WERI-Rb-1 (cell line): ENCODE results near the gene MYO18A.

Experiments
- DNase-seq: peaks from one replicate; pipeline ENCODE4 v3.0.0-alpha.2; 2020
- H3K27ac ChIP-seq: fragments of 250-450 bp; sonication (Bioruptor Pico); 2 replicates; pipeline ENCODE4 v1.5.1; 2020; ENCODE audit warnings: mild to moderate bottlenecking, moderate library complexity
- H3K27me3 ChIP-seq: fragments of 250-450 bp; sonication (Bioruptor Pico); 2 replicates; pipeline ENCODE4 v1.5.1; 2021; ENCODE audit warnings: mild to moderate bottlenecking, low read depth, moderate library complexity; ENCODE audit not compliant: insufficient read depth, severe bottlenecking
- H3K36me3 ChIP-seq: fragments of 250-450 bp; sonication (Bioruptor Pico); 2 replicates; pipeline ENCODE4 v1.5.1; 2020; ENCODE audit warnings: mild to moderate bottlenecking, moderate library complexity
- H3K4me3 ChIP-seq: 2 replicates; pipeline ENCODE4 v1.5.1; 2011; ENCODE audit warnings: low read depth, mild to moderate bottlenecking, control low read depth, low read length
- H3K9me3 ChIP-seq: fragments of 250-450 bp; sonication (Bioruptor Pico); 2 replicates; pipeline ENCODE4 v1.5.1; 2021; ENCODE audit warnings: mild to moderate bottlenecking, moderate library complexity; ENCODE audit not compliant: severe bottlenecking
- CTCF ChIP-seq: IDR thresholded peaks from 2 replicates; pipeline ENCODE4 v1.5.1; 2011; ENCODE audit warnings: low read depth, mild to moderate bottlenecking, control low read depth, inconsistent platforms, low read length

MYO18A gene

GRCh38 chr17:29178750-29179231 is 1.4 kb downstream of the MYO18A start:
- Histone ChIP-seq H3K27ac (peak overlapping the region; percentile 78), H3K4me3 (peak overlapping the region; percentile 71), H3K9me3 (peaks cover under 1% of the 10 kb centered on the region)

GRCh38 chr17:29177871-29178749 is 2.1 kb downstream of the MYO18A start:
- peak overlapping the region; percentile 80 for H3K27ac ChIP-seq
- H3K9me3 ChIP-seq = no peaks in the 10 kb centered on the region
- TF ChIP-seq CTCF = no peak
- no peaks in the 10 kb centered on the region for H3K27me3 ChIP-seq
- no peak overlapping the region for H3K4me3 ChIP-seq
- H3K36me3 ChIP-seq = peaks cover 5% of the 10 kb centered on the region; the same call in 1 of the 2 replicates
- DNase-seq = no peak

More at GRCh38 chr17:29178750-29179231, 1.4 kb downstream of the MYO18A start:
- Histone ChIP-seq H3K27me3 (no peaks in the 10 kb centered on the region), H3K36me3 (peaks cover 5% of the 10 kb centered on the region; the same call in 1 of the 2 replicates)
- no peak for DNase-seq
- TF ChIP-seq CTCF = no peak

GRCh38 chr17:29177541-29177870 is 2.7 kb downstream of the MYO18A start:
- Histone ChIP-seq H3K27me3 (no peaks in the 10 kb centered on the region), H3K9me3 (no peaks in the 10 kb centered on the region), H3K4me3 (no peak overlapping the region), H3K36me3 (peaks cover 5% of the 10 kb centered on the region; the same call in 1 of the 2 replicates), H3K27ac (peak overlapping the region; percentile 80)
- no peak for TF ChIP-seq CTCF
- no peak for DNase-seq

- Histone ChIP-seq H3K9me3 (no peaks in the 10 kb centered on the region), H3K36me3 (peaks cover 5% of the 10 kb centered on the region; the same call in 1 of the 2 replicates), H3K27me3 (no peaks in the 10 kb centered on the region), H3K27ac (peak overlapping the region; percentile 80), H3K4me3 (peak overlapping the region; percentile 43)
- TF ChIP-seq CTCF = no peak
- DNase-seq = peak; percentile 82
These were observed 3.4 kb downstream of the MYO18A start for GRCh38 chr17:29176558-29177351.

- Histone ChIP-seq H3K4me3 (no peak overlapping the region), H3K9me3 (no peaks in the 10 kb centered on the region), H3K27me3 (no peaks in the 10 kb centered on the region), H3K36me3 (peaks cover 5% of the 10 kb centered on the region; the same call in 1 of the 2 replicates), H3K27ac (no peak overlapping the region)
- DNase-seq = no peak
- TF ChIP-seq CTCF = no peak
These were observed 4.8 kb downstream of the MYO18A start for GRCh38 chr17:29175349-29175748.
